ENCODE results near the gene GNAQ.
"Not testable (repeated sequence)": the region's sequence is repeated elsewhere in the genome, so short reads cannot be mapped to it uniquely, and the experiment has no call there.

Gene GNAQ

GRCh38 chr9:78062710-78063109 is 31.1 kb upstream of the GNAQ start:
- no peak overlapping the region for H3K4me3 ChIP-seq (ENCODE audit: low read depth, low read length)
- DNase-seq (ENCODE audit: low read depth) = no peak
- TF ChIP-seq CTCF (IDR thresholded peaks at IDR 0.05; ENCODE audit: insufficient read depth, low read depth, low read length, missing control alignments) = no peak

GRCh38 chr9:78054218-78054617 is 22.6 kb upstream of the GNAQ start:
- not testable (repeated sequence) for H3K4me3 ChIP-seq (ENCODE audit: low read depth, low read length); DNase-seq (ENCODE audit: low read depth)

- no peak for TF ChIP-seq CTCF (IDR thresholded peaks at IDR 0.05; ENCODE audit: insufficient read depth, low read depth, low read length, missing control alignments)
- H3K4me3 ChIP-seq (ENCODE audit: low read depth, low read length) = no peak overlapping the region
- no peak for DNase-seq (ENCODE audit: low read depth)
These were observed 22.0 kb upstream of the GNAQ start for GRCh38 chr9:78053627-78054026.

- no peak overlapping the region for H3K4me3 ChIP-seq (ENCODE audit: low read depth, low read length)
- TF ChIP-seq CTCF (IDR thresholded peaks at IDR 0.05; ENCODE audit: insufficient read depth, low read depth, low read length, missing control alignments) = no peak
- DNase-seq (ENCODE audit: low read depth) = no peak
These were observed 18.8 kb upstream of the GNAQ start for GRCh38 chr9:78050421-78050820.

GRCh38 chr9:78049484-78049883 is 17.9 kb upstream of the GNAQ start:
- no peak for DNase-seq (ENCODE audit: low read depth)
- H3K4me3 ChIP-seq (ENCODE audit: low read depth, low read length) = no peak overlapping the region
- TF ChIP-seq CTCF (IDR thresholded peaks at IDR 0.05; ENCODE audit: insufficient read depth, low read depth, low read length, missing control alignments) = no peak

GRCh38 chr9:78047106-78047505 is 15.5 kb upstream of the GNAQ start:
- DNase-seq (ENCODE audit: low read depth) = no peak
- no peak for TF ChIP-seq CTCF (IDR thresholded peaks at IDR 0.05; ENCODE audit: insufficient read depth, low read depth, low read length, missing control alignments)
- no peak overlapping the region for H3K4me3 ChIP-seq (ENCODE audit: low read depth, low read length)

GRCh38 chr9:78046112-78046511 is 14.5 kb upstream of the GNAQ start:
- H3K4me3 ChIP-seq (ENCODE audit: low read depth, low read length) = no peak overlapping the region
- no peak for DNase-seq (ENCODE audit: low read depth)
- TF ChIP-seq CTCF (IDR thresholded peaks at IDR 0.05; ENCODE audit: insufficient read depth, low read depth, low read length, missing control alignments) = no peak

- no peak for TF ChIP-seq CTCF (IDR thresholded peaks at IDR 0.05; ENCODE audit: insufficient read depth, low read depth, low read length, missing control alignments)
- no peak overlapping the region for H3K4me3 ChIP-seq (ENCODE audit: low read depth, low read length)
- DNase-seq (ENCODE audit: low read depth) = no peak
These were observed 13.3 kb upstream of the GNAQ start for GRCh38 chr9:78044886-78045285.
